HUES6 (cell line): ENCODE data around the gene MSMB.
"Not testable (repeated sequence)": the region's sequence is repeated elsewhere in the genome, so short reads cannot be mapped to it uniquely, and the experiment has no call there.

ENCODE experiments used
- H3K27ac ChIP-seq: 2 replicates; pipeline ENCODE4 v1.7.0; 2013; ENCODE audit warnings: low read depth, mild to moderate bottlenecking, low read length, inconsistent platforms
- H3K27me3 ChIP-seq: 2 replicates; pipeline ENCODE4 v1.6.1; 2013; ENCODE audit warnings: low read length; ENCODE audit not compliant: control insufficient read depth, insufficient read depth
- H3K36me3 ChIP-seq: 2 replicates; pipeline ENCODE4 v1.6.1; 2013; ENCODE audit warnings: low read length; ENCODE audit not compliant: control insufficient read depth, insufficient read depth
- H3K4me1 ChIP-seq: 2 replicates; pipeline ENCODE4 v1.6.1; 2013; ENCODE audit warnings: low read length; ENCODE audit not compliant: control insufficient read depth, insufficient read depth
- H3K4me3 ChIP-seq: 2 replicates; pipeline ENCODE4 v1.5.1; 2013; ENCODE audit warnings: low read depth, low read length
- H3K9ac ChIP-seq: one replicate; pipeline ENCODE4 v1.6.1; 2013; ENCODE audit warnings: mild to moderate bottlenecking, low read length
- H3K9me3 ChIP-seq: 2 replicates; pipeline ENCODE4 v1.6.1; 2013; ENCODE audit warnings: low read depth, low read length; ENCODE audit not compliant: control insufficient read depth, insufficient read depth

Gene MSMB

GRCh38 chr10:46046261-46046660 is at the start of gene MSMB:
TSS of gene MSMB (minus strand) at chr10:46046269. CDS start at chr10:46046237, 32 bp downstream.
- peaks cover 6% of the 10 kb centered on the region; the same call in 1 of the 2 replicates for H3K4me1 ChIP-seq
- H3K36me3 ChIP-seq: no peaks in the 10 kb centered on the region
- H3K9ac ChIP-seq: no peak within 1 kb of the TSS
- H3K9me3 ChIP-seq: no peaks in the 10 kb centered on the region
- no peak within 1 kb of the TSS for H3K4me3 ChIP-seq
- H3K27ac ChIP-seq: no peak within 1 kb of the TSS
- H3K27me3 ChIP-seq: no peaks in the 10 kb centered on the region

GRCh38 chr10:46094931-46095750 is 49.1 kb upstream of the MSMB start:
- Histone ChIP-seq H3K36me3 (no peaks in the 10 kb centered on the region), H3K27ac (no peak overlapping the region), H3K4me1 (peaks cover 29% of the 10 kb centered on the region), H3K4me3 (no peak overlapping the region), H3K9ac (no peak overlapping the region), H3K27me3 (no peaks in the 10 kb centered on the region), H3K9me3 (no peaks in the 10 kb centered on the region)

GRCh38 chr10:46094197-46094500 is 48.1 kb upstream of the MSMB start:
- H3K36me3 ChIP-seq: no peaks in the 10 kb centered on the region
- H3K9me3 ChIP-seq: no peaks in the 10 kb centered on the region
- H3K27me3 ChIP-seq: no peaks in the 10 kb centered on the region
- no peak overlapping the region for H3K27ac ChIP-seq
- H3K9ac ChIP-seq: no peak overlapping the region
- no peak overlapping the region for H3K4me3 ChIP-seq
- peaks cover 29% of the 10 kb centered on the region for H3K4me1 ChIP-seq

GRCh38 chr10:46093316-46094196 is 47.5 kb upstream of the MSMB start:
- peaks cover 29% of the 10 kb centered on the region for H3K4me1 ChIP-seq
- not testable (repeated sequence) for H3K27ac ChIP-seq, H3K27me3 ChIP-seq, H3K36me3 ChIP-seq, H3K9me3 ChIP-seq, H3K9ac ChIP-seq, H3K4me3 ChIP-seq

GRCh38 chr10:46092524-46093081 is 46.5 kb upstream of the MSMB start:
- H3K36me3 ChIP-seq: no peaks in the 10 kb centered on the region
- no peak overlapping the region for H3K9ac ChIP-seq
- no peak overlapping the region for H3K4me3 ChIP-seq
- no peaks in the 10 kb centered on the region for H3K9me3 ChIP-seq
- H3K27me3 ChIP-seq: no peaks in the 10 kb centered on the region
- peaks cover 29% of the 10 kb centered on the region for H3K4me1 ChIP-seq
- no peak overlapping the region for H3K27ac ChIP-seq

- no peaks in the 10 kb centered on the region for H3K36me3 ChIP-seq
- H3K27me3 ChIP-seq: no peaks in the 10 kb centered on the region
- no peak overlapping the region for H3K4me3 ChIP-seq
- H3K9ac ChIP-seq: no peak overlapping the region
- peaks cover 26% of the 10 kb centered on the region for H3K4me1 ChIP-seq
- no peaks in the 10 kb centered on the region for H3K9me3 ChIP-seq
- no peak overlapping the region for H3K27ac ChIP-seq
Measured at GRCh38 chr10:46091828-46092523, 45.9 kb upstream of the MSMB start.

- no peak overlapping the region for H3K9ac ChIP-seq
- H3K4me1 ChIP-seq: peaks cover 19% of the 10 kb centered on the region
- H3K36me3 ChIP-seq: no peaks in the 10 kb centered on the region
- no peak overlapping the region for H3K4me3 ChIP-seq
- no peak overlapping the region for H3K27ac ChIP-seq
- H3K27me3 ChIP-seq: no peaks in the 10 kb centered on the region
- no peaks in the 10 kb centered on the region for H3K9me3 ChIP-seq
Measured at GRCh38 chr10:46091080-46091827, 45.2 kb upstream of the MSMB start.

GRCh38 chr10:46090258-46090812 is 44.3 kb upstream of the MSMB start:
- Histone ChIP-seq H3K4me3 (no peak overlapping the region), H3K9ac (no peak overlapping the region), H3K36me3 (no peaks in the 10 kb centered on the region)

GRCh38 chr10:46087381-46087780 is 41.3 kb upstream of the MSMB start:
- 0 out of 2 replicates have a peak, but pooled peaks cover 12% of the 10 kb centered on the region for H3K4me1 ChIP-seq
- not testable (repeated sequence) for H3K27ac ChIP-seq

More at GRCh38 chr10:46090258-46090812, 44.3 kb upstream of the MSMB start:
- Histone ChIP-seq H3K9me3 (no peaks in the 10 kb centered on the region), H3K4me1 (peaks cover 16% of the 10 kb centered on the region), H3K27me3 (no peaks in the 10 kb centered on the region), H3K27ac (no peak overlapping the region)

More at GRCh38 chr10:46087381-46087780, 41.3 kb upstream of the MSMB start:
- not testable (repeated sequence) for H3K27me3 ChIP-seq, H3K9me3 ChIP-seq, H3K36me3 ChIP-seq, H3K9ac ChIP-seq, H3K4me3 ChIP-seq
